Upper lobe of right lung (tissue), 1 donor: ENCODE data around the gene FAM9A. TPM values are rescaled to one million over a fixed set of nuclear protein-coding genes. Genes with fewer than 3 reads are reported as not detected.

ENCODE experiments used
- ATAC-seq: fragments of 200-7000 bp; cut with Tn5 transposase; one replicate; pipeline ENCODE4 v1.9.1; 2020; ENCODE audit warnings: mild to moderate bottlenecking, moderate library complexity
- DNase-seq: peaks from one replicate; pipeline ENCODE4 v3.0.0-alpha.2; 2020
- H3K27ac ChIP-seq: fragments of 200-600 bp; one replicate; pipeline ENCODE4 v1.8.0; 2022
- H3K27me3 ChIP-seq: fragments of 200-600 bp; one replicate; pipeline ENCODE4 v1.8.0; 2022; ENCODE audit warnings: mild to moderate bottlenecking
- H3K36me3 ChIP-seq: fragments of 200-600 bp; one replicate; pipeline ENCODE4 v1.8.0; 2022
- H3K4me1 ChIP-seq: fragments of 200-600 bp; one replicate; pipeline ENCODE4 v1.8.0; 2022
- H3K4me3 ChIP-seq: fragments of 200-600 bp; one replicate; pipeline ENCODE4 v1.8.0; 2022; ENCODE audit warnings: mild to moderate bottlenecking
- H3K9me3 ChIP-seq: fragments of 200-600 bp; one replicate; pipeline ENCODE4 v1.8.0; 2022
- intact Hi-C: fragments of 100-400 bp; cut with DNase I; formaldehyde crosslinking; loops from one replicate; pipeline ENCODE4 v1.11.0; 2022
- total RNA-seq: library from RNA; stranded (reverse); fragmentation: NEBNext Ultra II Directional; extraction: Animal tissue kit (Norgen Biotek cat#: 25700); gene quantifications from one replicate; pipeline ENCODE4 v1.2.1, GENCODE V29; 2021
- TF ChIP-seq, protein P1 (sequence below): fragments of 200-600 bp; IDR thresholded peaks from one replicate; pipeline ENCODE4 v1.8.0; 2022; ENCODE audit warnings: antibody characterized with exemption
- donor health status: DM: no; HTN: yes; CAD: no; lungs with severe emphysema.

The FAM9A gene
- total RNA-seq, 1 donor from 2014 or later, result not detected

DNA sequence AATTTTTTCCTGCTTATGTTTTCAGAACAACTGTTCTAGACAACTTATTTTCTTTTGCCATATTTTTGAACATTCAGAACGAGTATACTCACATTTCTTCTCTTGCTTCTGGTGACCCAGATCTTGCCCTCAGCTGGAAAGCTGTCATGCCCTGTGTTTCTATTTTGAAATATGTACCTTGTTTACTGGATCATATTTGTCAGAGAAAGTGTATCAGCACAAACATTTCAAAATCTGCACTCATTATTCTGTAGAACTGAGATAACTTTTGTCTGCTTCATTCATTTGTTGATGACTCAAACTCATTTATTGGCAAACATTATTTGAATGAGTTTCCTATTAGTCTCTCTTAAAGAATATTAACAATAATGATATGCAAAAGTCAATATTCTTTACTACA, 46.2 kb upstream of the FAM9A start:
- H3K27me3 ChIP-seq, result no peaks in the 10 kb centered on the region
- no peaks in the 10 kb centered on the region for H3K9me3 ChIP-seq
- no peak overlapping the region for H3K27ac ChIP-seq
- no peaks in the 10 kb centered on the region for H3K36me3 ChIP-seq
- no peak for ATAC-seq
- no peak for DNase-seq
- TF ChIP-seq, protein P1, sequence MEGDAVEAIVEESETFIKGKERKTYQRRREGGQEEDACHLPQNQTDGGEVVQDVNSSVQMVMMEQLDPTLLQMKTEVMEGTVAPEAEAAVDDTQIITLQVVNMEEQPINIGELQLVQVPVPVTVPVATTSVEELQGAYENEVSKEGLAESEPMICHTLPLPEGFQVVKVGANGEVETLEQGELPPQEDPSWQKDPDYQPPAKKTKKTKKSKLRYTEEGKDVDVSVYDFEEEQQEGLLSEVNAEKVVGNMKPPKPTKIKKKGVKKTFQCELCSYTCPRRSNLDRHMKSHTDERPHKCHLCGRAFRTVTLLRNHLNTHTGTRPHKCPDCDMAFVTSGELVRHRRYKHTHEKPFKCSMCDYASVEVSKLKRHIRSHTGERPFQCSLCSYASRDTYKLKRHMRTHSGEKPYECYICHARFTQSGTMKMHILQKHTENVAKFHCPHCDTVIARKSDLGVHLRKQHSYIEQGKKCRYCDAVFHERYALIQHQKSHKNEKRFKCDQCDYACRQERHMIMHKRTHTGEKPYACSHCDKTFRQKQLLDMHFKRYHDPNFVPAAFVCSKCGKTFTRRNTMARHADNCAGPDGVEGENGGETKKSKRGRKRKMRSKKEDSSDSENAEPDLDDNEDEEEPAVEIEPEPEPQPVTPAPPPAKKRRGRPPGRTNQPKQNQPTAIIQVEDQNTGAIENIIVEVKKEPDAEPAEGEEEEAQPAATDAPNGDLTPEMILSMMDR, result no peak
- H3K4me3 ChIP-seq, result no peak overlapping the region
- no peaks in the 10 kb centered on the region for H3K4me1 ChIP-seq
- intact Hi-C loops, result no loop called here

DNA sequence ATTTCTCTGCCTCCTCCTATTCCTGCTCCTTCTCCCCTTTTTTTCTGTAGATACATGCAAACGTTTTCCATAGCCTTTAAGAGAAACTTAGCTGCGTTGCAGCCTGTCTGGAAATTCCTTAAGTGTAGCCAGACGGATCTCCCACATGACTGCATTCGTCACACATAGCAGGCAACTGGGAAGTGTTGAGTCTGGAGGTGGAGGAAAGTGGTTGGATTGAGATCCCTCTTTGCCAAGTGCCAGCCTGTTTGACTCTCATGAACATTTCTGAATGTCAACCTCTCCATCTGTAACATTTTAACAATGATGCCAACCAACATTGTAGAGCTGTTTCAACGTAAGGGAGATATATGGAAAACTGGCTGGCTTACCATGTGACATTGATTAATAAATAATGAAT, 45.1 kb upstream of the FAM9A start:
- no peak for ATAC-seq
- no peak for DNase-seq
- Histone ChIP-seq H3K36me3 (no peaks in the 10 kb centered on the region), H3K9me3 (no peaks in the 10 kb centered on the region), H3K4me1 (no peaks in the 10 kb centered on the region), H3K27me3 (no peaks in the 10 kb centered on the region), H3K27ac (no peak overlapping the region), H3K4me3 (no peak overlapping the region)
- intact Hi-C loops, result no loop called here
- TF ChIP-seq, protein P1, result no peak

DNA sequence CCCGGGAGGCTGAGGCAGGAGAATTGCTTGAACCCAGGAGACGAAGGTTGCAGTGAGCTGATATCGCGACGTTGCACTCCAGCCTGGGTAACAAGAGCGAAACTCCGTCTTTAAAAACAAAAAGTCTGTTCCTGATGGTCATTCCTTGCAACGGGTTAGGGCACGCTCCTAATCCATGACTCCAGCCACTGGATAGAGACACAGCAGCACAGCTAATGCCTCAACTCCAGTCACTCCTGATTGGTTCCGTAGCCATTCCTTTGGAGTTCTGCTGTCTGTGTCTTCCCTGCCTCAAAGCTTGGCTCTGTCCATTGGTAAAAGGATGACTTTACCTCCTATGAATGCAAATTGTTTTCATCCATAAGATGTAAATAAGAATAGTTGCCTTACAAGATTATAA, 44.3 kb upstream of the FAM9A start:
- no peak overlapping the region for H3K4me3 ChIP-seq
- ATAC-seq (no peak), DNase-seq (no peak)
- TF ChIP-seq, protein P1, result no peak
- H3K4me1 ChIP-seq, result no peaks in the 10 kb centered on the region
- intact Hi-C loops, result no loop called here
- H3K36me3 ChIP-seq, result no peaks in the 10 kb centered on the region
- H3K9me3 ChIP-seq, result no peaks in the 10 kb centered on the region
- H3K27me3 ChIP-seq, result no peaks in the 10 kb centered on the region
- no peak overlapping the region for H3K27ac ChIP-seq

DNA sequence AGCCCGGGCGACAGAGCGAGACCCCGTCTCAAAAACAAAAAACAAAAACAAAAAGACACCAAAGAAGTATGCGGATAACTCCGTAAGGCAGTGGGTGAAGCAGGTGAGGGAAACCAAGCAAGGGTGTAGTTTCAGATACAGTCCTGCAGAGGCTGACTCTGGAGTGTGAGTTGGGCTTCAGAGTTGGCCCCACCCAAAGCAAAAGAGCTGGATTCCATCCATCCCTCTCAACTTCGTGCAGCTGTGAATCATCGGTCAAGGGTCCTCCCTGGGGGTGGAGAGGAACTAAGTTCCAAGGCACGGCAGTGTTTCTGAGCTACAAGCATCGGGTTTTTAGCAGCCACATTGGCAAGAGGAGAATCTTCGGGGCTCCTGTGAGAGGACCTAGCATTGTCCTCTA, 43.9 kb upstream of the FAM9A start:
- intact Hi-C loops, result no loop called here
- H3K27ac ChIP-seq, result no peak overlapping the region
- H3K4me1 ChIP-seq, result no peaks in the 10 kb centered on the region
- no peaks in the 10 kb centered on the region for H3K36me3 ChIP-seq
- DNase-seq (no peak), ATAC-seq (no peak)
- H3K9me3 ChIP-seq, result no peaks in the 10 kb centered on the region
- TF ChIP-seq, protein P1, result no peak
- no peaks in the 10 kb centered on the region for H3K27me3 ChIP-seq
- no peak overlapping the region for H3K4me3 ChIP-seq

DNA sequence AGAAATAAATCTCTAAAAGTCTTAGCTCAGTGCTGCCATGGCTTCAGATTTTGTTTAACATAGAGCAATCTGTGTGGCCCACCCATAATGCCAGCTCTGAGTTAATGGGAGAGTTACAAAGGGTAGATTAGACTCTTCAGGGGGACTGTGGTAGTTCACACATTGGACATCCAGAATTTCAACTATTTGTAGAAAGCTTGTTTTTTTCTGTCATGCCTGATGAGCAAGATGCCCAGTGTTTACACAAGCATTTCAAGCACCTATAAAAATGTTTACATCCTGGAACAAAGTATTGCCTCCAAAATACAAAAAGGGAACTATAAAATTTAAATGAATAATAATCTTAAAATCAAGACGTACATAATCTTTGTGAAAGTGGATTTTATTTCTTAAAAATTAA, 43.0 kb upstream of the FAM9A start:
- Histone ChIP-seq H3K4me1 (no peaks in the 10 kb centered on the region), H3K9me3 (no peaks in the 10 kb centered on the region), H3K36me3 (no peaks in the 10 kb centered on the region), H3K27ac (no peak overlapping the region), H3K27me3 (no peaks in the 10 kb centered on the region), H3K4me3 (no peak overlapping the region)
- intact Hi-C loops, result no loop called here
- ATAC-seq (no peak), DNase-seq (no peak)
- TF ChIP-seq, protein P1, result no peak

DNA sequence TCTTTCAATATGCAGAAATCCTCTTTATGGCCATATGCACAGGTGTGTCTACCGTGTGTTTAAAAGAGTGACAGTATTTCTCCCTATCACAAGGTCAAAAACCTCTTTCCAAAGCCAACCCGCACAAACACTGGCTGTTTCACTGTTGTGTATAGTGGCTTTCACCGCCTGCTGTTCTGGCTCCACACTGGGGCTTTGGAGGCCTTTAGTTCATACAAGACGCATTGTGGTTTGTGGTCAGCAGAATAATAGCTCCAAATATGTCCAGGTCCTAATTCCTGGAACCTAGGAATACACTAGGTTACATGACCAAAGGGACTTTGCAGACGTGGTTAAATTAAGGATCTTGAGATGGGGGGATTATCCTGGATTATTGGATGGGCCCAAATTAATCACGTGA, 40.7 kb upstream of the FAM9A start:
- no peaks in the 10 kb centered on the region for H3K27me3 ChIP-seq
- H3K4me1 ChIP-seq, result no peaks in the 10 kb centered on the region
- H3K4me3 ChIP-seq, result no peak overlapping the region
- ATAC-seq (no peak), DNase-seq (no peak)
- no peaks in the 10 kb centered on the region for H3K36me3 ChIP-seq
- no peaks in the 10 kb centered on the region for H3K9me3 ChIP-seq
- TF ChIP-seq, protein P1, result no peak
- intact Hi-C loops, result no loop called here
- no peak overlapping the region for H3K27ac ChIP-seq
